ENCODE data around the gene STPG2.

DNA sequence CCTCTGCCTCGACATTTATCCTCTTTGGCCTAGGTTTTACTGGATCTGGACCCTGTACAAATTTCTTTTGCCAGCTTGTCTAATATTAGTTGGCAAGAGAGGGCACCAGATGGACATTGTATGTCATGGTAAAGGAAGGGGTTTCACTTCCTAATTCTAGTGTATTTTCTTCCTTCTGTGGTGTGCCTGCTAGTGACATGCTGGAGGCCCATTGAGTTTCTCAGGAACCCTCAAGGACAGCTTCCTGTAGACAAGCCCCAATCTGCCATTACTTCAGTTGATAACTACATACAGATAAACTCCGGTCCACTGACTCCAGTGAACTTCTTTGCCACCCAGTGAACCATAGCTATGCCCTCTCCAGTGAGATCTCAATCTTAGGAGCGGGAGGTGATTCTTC, 116.9 kb downstream of the STPG2 start:
- TF ChIP-seq, protein P1, sequence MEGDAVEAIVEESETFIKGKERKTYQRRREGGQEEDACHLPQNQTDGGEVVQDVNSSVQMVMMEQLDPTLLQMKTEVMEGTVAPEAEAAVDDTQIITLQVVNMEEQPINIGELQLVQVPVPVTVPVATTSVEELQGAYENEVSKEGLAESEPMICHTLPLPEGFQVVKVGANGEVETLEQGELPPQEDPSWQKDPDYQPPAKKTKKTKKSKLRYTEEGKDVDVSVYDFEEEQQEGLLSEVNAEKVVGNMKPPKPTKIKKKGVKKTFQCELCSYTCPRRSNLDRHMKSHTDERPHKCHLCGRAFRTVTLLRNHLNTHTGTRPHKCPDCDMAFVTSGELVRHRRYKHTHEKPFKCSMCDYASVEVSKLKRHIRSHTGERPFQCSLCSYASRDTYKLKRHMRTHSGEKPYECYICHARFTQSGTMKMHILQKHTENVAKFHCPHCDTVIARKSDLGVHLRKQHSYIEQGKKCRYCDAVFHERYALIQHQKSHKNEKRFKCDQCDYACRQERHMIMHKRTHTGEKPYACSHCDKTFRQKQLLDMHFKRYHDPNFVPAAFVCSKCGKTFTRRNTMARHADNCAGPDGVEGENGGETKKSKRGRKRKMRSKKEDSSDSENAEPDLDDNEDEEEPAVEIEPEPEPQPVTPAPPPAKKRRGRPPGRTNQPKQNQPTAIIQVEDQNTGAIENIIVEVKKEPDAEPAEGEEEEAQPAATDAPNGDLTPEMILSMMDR (IDR thresholded peaks at IDR 0.05) = no peak
- TF ChIP-seq POLR2A (IDR thresholded peaks at IDR 0.05) (no peak), EP300 (IDR thresholded peaks at IDR 0.05) (no peak)

All from ovary (tissue), 3 donors.